WTC11 (cell line): ENCODE data around the gene MAP3K14. TPM values are rescaled to one million over a fixed set of nuclear protein-coding genes. Genes with fewer than 3 reads are reported as not detected.

Source experiments
- ATAC-seq: fragments of 200-7000 bp; cut with Tn5 transposase; 2 replicates; pipeline ENCODE4 v1.10.0; 2021; ENCODE audit warnings: mild to moderate bottlenecking, moderate library complexity
- CTCF ChIA-PET: fragments of 300-600 bp; sonication (Branson Sonifier 250); formaldehyde crosslinking; loops from one replicate; lab custom pipeline; 2021; ENCODE audit warnings: antibody characterized with exemption; lab: Charles Lee
- POLR2A ChIA-PET: fragments of 350-600 bp; sonication (Branson Sonifier 250); formaldehyde crosslinking; loops from one replicate; lab custom pipeline; 2021; ENCODE audit warnings: antibody characterized with exemption; lab: Charles Lee
- DNase-seq: peaks from one replicate; pipeline ENCODE4 v3.0.0; 2021; ENCODE audit warnings: low spot score
- H3K27ac Mint-ChIP-seq: 2 replicates; pipeline ENCODE4 v1.8.0; 2021; ENCODE audit warnings: mixed read lengths
- H3K27me3 Mint-ChIP-seq: 2 replicates; pipeline ENCODE4 v1.8.0; 2021; ENCODE audit warnings: low read depth, mild to moderate bottlenecking, moderate library complexity, mixed read lengths
- H3K36me3 Mint-ChIP-seq: 2 replicates; pipeline ENCODE4 v1.8.0; 2021; ENCODE audit warnings: mixed read lengths
- H3K4me1 Mint-ChIP-seq: 2 replicates; pipeline ENCODE4 v1.8.0; 2022; ENCODE audit warnings: mixed read lengths
- H3K4me3 Mint-ChIP-seq: 2 replicates; pipeline ENCODE4 v1.8.0; 2021; ENCODE audit warnings: mild to moderate bottlenecking, moderate library complexity, mixed read lengths
- H3K9me3 Mint-ChIP-seq: 2 replicates; pipeline ENCODE4 v1.8.0; 2021; ENCODE audit warnings: mixed read lengths
- ATF6 ChIP-seq: sonication (generic); formaldehyde crosslinking; IDR thresholded peaks from 2 replicates; pipeline ENCODE4 v1.8.1; 2023; ENCODE audit warnings: mild to moderate bottlenecking, missing genetic modification reagents
- E2F1 ChIP-seq: sonication (generic); formaldehyde crosslinking; IDR thresholded peaks from 2 replicates; pipeline ENCODE4 v1.8.0; 2022; ENCODE audit warnings: mild to moderate bottlenecking, missing genetic modification reagents
- E2F4 ChIP-seq: sonication (generic); formaldehyde crosslinking; IDR thresholded peaks from 2 replicates; pipeline ENCODE4 v1.8.1; 2022; ENCODE audit warnings: low read depth, mild to moderate bottlenecking, moderate library complexity, missing genetic modification reagents, borderline replicate concordance
- EMX1 ChIP-seq: fragments of 250-450 bp; sonication (Bioruptor Pico); IDR thresholded peaks from 2 replicates; pipeline ENCODE4 v1.8.0; 2021; ENCODE audit warnings: mild to moderate bottlenecking
- ERG ChIP-seq: fragments of 250-450 bp; sonication (Bioruptor Pico); IDR thresholded peaks from 2 replicates; pipeline ENCODE4 v1.8.0; 2021; ENCODE audit warnings: mild to moderate bottlenecking
- PREB ChIP-seq: sonication (generic); formaldehyde crosslinking; IDR thresholded peaks from 2 replicates; pipeline ENCODE4 v1.8.1; 2022; ENCODE audit warnings: mild to moderate bottlenecking, missing genetic modification reagents, moderate library complexity, borderline replicate concordance
- TCF7 ChIP-seq: sonication (generic); formaldehyde crosslinking; IDR thresholded peaks from 2 replicates; pipeline ENCODE4 v1.8.0; 2022; ENCODE audit warnings: mild to moderate bottlenecking, low read depth, missing genetic modification reagents, moderate library complexity
- TP53 ChIP-seq: sonication (generic); formaldehyde crosslinking; IDR thresholded peaks from 2 replicates; pipeline ENCODE4 v1.8.1; 2023; ENCODE audit warnings: mild to moderate bottlenecking, missing genetic modification reagents
- ZMAT4 ChIP-seq: fragments of 250-450 bp; sonication (Bioruptor Pico); IDR thresholded peaks from 2 replicates; pipeline ENCODE4 v1.9.0; 2021; ENCODE audit warnings: mild to moderate bottlenecking
- ZNF396 ChIP-seq: fragments of 250-450 bp; sonication (Bioruptor Pico); IDR thresholded peaks from 2 replicates; pipeline ENCODE4 v1.8.0; 2021; ENCODE audit warnings: mild to moderate bottlenecking, moderate library complexity, borderline replicate concordance
- ZNF416 ChIP-seq: fragments of 250-450 bp; sonication (Bioruptor Pico); IDR thresholded peaks from 2 replicates; pipeline ENCODE4 v1.9.0; 2021; ENCODE audit warnings: mild to moderate bottlenecking, inconsistent platforms
- ZNF423 ChIP-seq: fragments of 250-450 bp; sonication (Bioruptor Pico); IDR thresholded peaks from 2 replicates; pipeline ENCODE4 v2.1.2; 2022; ENCODE audit warnings: mild to moderate bottlenecking, moderate library complexity
- ZNF532 ChIP-seq: fragments of 250-450 bp; sonication (Bioruptor Pico); IDR thresholded peaks from 2 replicates; pipeline ENCODE4 v1.9.0; 2021; ENCODE audit warnings: mild to moderate bottlenecking, borderline replicate concordance
- total RNA-seq: library from RNA; stranded (reverse); gene quantifications from 3 replicates; pipeline ENCODE4 v1.2.3, GENCODE V29; 2021

The MAP3K14 gene
- total RNA-seq, 1 experiment from 2014 or later, result 4.0 TPM

GRCh38 chr17:45324336-45324735 is 7.5 kb upstream of the MAP3K14 start (continued):
- TF ChIP-seq ATF6 (CRISPR knock-in tag) (no peak), ERG (CRISPR knock-in tag) (no peak), TP53 (CRISPR knock-in tag) (no peak), E2F4 (CRISPR knock-in tag) (no peak), E2F1 (no peak), EMX1 (CRISPR knock-in tag) (no peak), ZMAT4 (no peak), ZNF416 (CRISPR knock-in tag) (no peak)

GRCh38 chr17:45322168-45322567 is 5.3 kb upstream of the MAP3K14 start:
- H3K4me3 Mint-ChIP-seq, result no peak overlapping the region
- ATAC-seq (no peak), DNase-seq (no peak)
- TF ChIP-seq ZNF396 (CRISPR knock-in tag), result no peak
- TF ChIP-seq ZNF532, result no peak
- no peak for TF ChIP-seq ZMAT4
- TF ChIP-seq PREB (CRISPR knock-in tag), result no peak
- no peak for TF ChIP-seq TCF7 (CRISPR knock-in tag)
- TF ChIP-seq ZNF423, result no peak
- no peaks in the 10 kb centered on the region for H3K36me3 Mint-ChIP-seq
- peaks cover 32% of the 10 kb centered on the region for H3K27me3 Mint-ChIP-seq
- H3K4me1 Mint-ChIP-seq, result peaks cover 5% of the 10 kb centered on the region
- H3K9me3 Mint-ChIP-seq, result no peaks in the 10 kb centered on the region
- POLR2A ChIA-PET, result interaction anchor here (0.7 kb wide), 1 partner anchor 101 kb away, joined by 3 read pairs; no protein-coding TSS in a partner anchor
- no peak overlapping the region for H3K27ac Mint-ChIP-seq
- CTCF ChIA-PET, result no interaction called here
